Peyer's patch (tissue), 4 donors: ENCODE measurements around the gene OCA2.

ENCODE experiments used
- POLR2A ChIP-seq, 2 donors: fragments of 450-650 bp; IDR thresholded peaks; one replicate each; pipeline ENCODE4 v1.5.1; 2017; ENCODE audit warnings: antibody characterized with exemption in 2 of 2, mild to moderate bottlenecking in 2 of 2, moderate library complexity in 2 of 2
- TF ChIP-seq, protein P1 (sequence below), 6 experiments: fragments of 450-650 bp in 4 of 6; fragments of 200-600 bp in 2 of 6; sonication (generic) in 1 of 6; IDR thresholded peaks; one replicate each; pipeline ENCODE4 v1.5.1; 2017 to 2019; ENCODE audit warnings: antibody characterized with exemption in 6 of 6, mild to moderate bottlenecking in 3 of 6, moderate library complexity in 1 of 6

- TF ChIP-seq, protein P1, sequence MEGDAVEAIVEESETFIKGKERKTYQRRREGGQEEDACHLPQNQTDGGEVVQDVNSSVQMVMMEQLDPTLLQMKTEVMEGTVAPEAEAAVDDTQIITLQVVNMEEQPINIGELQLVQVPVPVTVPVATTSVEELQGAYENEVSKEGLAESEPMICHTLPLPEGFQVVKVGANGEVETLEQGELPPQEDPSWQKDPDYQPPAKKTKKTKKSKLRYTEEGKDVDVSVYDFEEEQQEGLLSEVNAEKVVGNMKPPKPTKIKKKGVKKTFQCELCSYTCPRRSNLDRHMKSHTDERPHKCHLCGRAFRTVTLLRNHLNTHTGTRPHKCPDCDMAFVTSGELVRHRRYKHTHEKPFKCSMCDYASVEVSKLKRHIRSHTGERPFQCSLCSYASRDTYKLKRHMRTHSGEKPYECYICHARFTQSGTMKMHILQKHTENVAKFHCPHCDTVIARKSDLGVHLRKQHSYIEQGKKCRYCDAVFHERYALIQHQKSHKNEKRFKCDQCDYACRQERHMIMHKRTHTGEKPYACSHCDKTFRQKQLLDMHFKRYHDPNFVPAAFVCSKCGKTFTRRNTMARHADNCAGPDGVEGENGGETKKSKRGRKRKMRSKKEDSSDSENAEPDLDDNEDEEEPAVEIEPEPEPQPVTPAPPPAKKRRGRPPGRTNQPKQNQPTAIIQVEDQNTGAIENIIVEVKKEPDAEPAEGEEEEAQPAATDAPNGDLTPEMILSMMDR (IDR thresholded peaks at IDR 0.05) = no peak
- TF ChIP-seq POLR2A (IDR thresholded peaks at IDR 0.05) = no peak
Measured at GRCh38 chr15:27820232-27820631, 278.9 kb downstream of the OCA2 start.
